Amygdala (tissue), 56 donors: ENCODE results near the gene KCNJ2.

Experiments used
- DNase-seq, 56 donors: peaks; one replicate each; lab custom pipeline; 2025; lab: John Stamatoyannopoulos, UW

KCNJ2 gene

GRCh38 chr17:70158180-70158579 is 11.2 kb upstream of the KCNJ2 start:
- no peak for DNase-seq

- no peak for DNase-seq
Observed at GRCh38 chr17:70158591-70158990, 10.7 kb upstream of the KCNJ2 start.

- no peak for DNase-seq
Observed at GRCh38 chr17:70159980-70160379, 9.4 kb upstream of the KCNJ2 start.

GRCh38 chr17:70161519-70161918 is 7.8 kb upstream of the KCNJ2 start:
- DNase-seq: no peak

- DNase-seq: no peak
Observed at GRCh38 chr17:70165383-70165782, 3.9 kb upstream of the KCNJ2 start.

GRCh38 chr17:70166615-70167014 is 2.7 kb upstream of the KCNJ2 start:
- no peak for DNase-seq

- DNase-seq: peak in 48 of 56 donors; percentile 12 to 80 (median 56)
Observed at GRCh38 chr17:70168044-70168976, 1.0 kb upstream of the KCNJ2 start.

GRCh38 chr17:70169709-70170597 is 621 bp downstream of the KCNJ2 start:
- DNase-seq: peak in 8 of 56 donors; percentile 39 to 75 (median 51)

- DNase-seq: peak in 8 of 56 donors; percentile 2 to 24 (median 12)
Observed at GRCh38 chr17:70171159-70171558, 1.8 kb downstream of the KCNJ2 start.

- no peak for DNase-seq
Observed at GRCh38 chr17:70172449-70172848, 3.1 kb downstream of the KCNJ2 start.

GRCh38 chr17:70172923-70173322 is 3.6 kb downstream of the KCNJ2 start:
- no peak for DNase-seq

- no peak for DNase-seq
Observed at GRCh38 chr17:70173681-70174080, 4.3 kb downstream of the KCNJ2 start.

- DNase-seq: no peak
Observed at GRCh38 chr17:70181376-70181775, 12.0 kb downstream of the KCNJ2 start.

- DNase-seq: no peak
Observed at GRCh38 chr17:70181866-70182265, 12.5 kb downstream of the KCNJ2 start.

- no peak for DNase-seq
Observed at GRCh38 chr17:70183508-70183907, 14.2 kb downstream of the KCNJ2 start.

- no peak for DNase-seq
Observed at GRCh38 chr17:70184207-70184606, 14.9 kb downstream of the KCNJ2 start.

GRCh38 chr17:70184770-70185169 is 15.4 kb downstream of the KCNJ2 start:
- DNase-seq: no peak

- peak in 6 of 56 donors; percentile 4 to 13 (median 4) for DNase-seq
Observed at GRCh38 chr17:70185285-70185684, 16.0 kb downstream of the KCNJ2 start.

GRCh38 chr17:70187383-70187782 is 18.1 kb downstream of the KCNJ2 start:
- no peak for DNase-seq

GRCh38 chr17:70190959-70191805 is 21.9 kb downstream of the KCNJ2 start:
- no peak for DNase-seq
